ENCODE data around the gene MIS12. TPM values are rescaled to one million over a fixed set of nuclear protein-coding genes. Genes with fewer than 3 reads are reported as not detected.

The MIS12 gene
- total RNA-seq, 1 donor: 18.9 TPM

- H3K9me3 ChIP-seq (ENCODE audit: low read depth, low read length): no peaks in the 10 kb centered on the region
- no peaks in the 10 kb centered on the region for H3K4me1 ChIP-seq (ENCODE audit: insufficient read depth, low read length)
- H3K4me3 ChIP-seq (ENCODE audit: low read length): no peak overlapping the region
- H3K27me3 ChIP-seq (ENCODE audit: insufficient read depth, low read length): no peaks in the 10 kb centered on the region
Observed at GRCh38 chr17:5536866-5537650, 50.7 kb downstream of the MIS12 start.

GRCh38 chr17:5539286-5539685 lies 52.9 kb downstream of the MIS12 start:
- H3K9me3 ChIP-seq (ENCODE audit: low read depth, low read length): no peaks in the 10 kb centered on the region
- H3K4me1 ChIP-seq (ENCODE audit: insufficient read depth, low read length): no peaks in the 10 kb centered on the region

GRCh38 chr17:5540321-5540720 lies 54.0 kb downstream of the MIS12 start:
- Histone ChIP-seq H3K4me3 (ENCODE audit: low read length) (no peak overlapping the region), H3K9me3 (ENCODE audit: low read depth, low read length) (no peaks in the 10 kb centered on the region), H3K4me1 (ENCODE audit: insufficient read depth, low read length) (no peaks in the 10 kb centered on the region), H3K27me3 (ENCODE audit: insufficient read depth, low read length) (no peaks in the 10 kb centered on the region)

More at GRCh38 chr17:5539286-5539685, 52.9 kb downstream of the MIS12 start:
- H3K4me3 ChIP-seq (ENCODE audit: low read length): no peak overlapping the region
- H3K27me3 ChIP-seq (ENCODE audit: insufficient read depth, low read length): no peaks in the 10 kb centered on the region

Other genes with a start within 250 kb of the MIS12 start
- 34.6 TPM for gene RABEP1, start 204.3 kb upstream of the MIS12 start, total RNA-seq
- 133 TPM for gene NUP88, start 66.9 kb upstream of the MIS12 start, total RNA-seq
- gene RPAIN, start 66.4 kb upstream of the MIS12 start, total RNA-seq: 51.9 TPM
- gene C1QBP, start 47.4 kb upstream of the MIS12 start, total RNA-seq: 93.6 TPM
- 2.9 TPM for gene DHX33, start 17.6 kb upstream of the MIS12 start, total RNA-seq
- 49.4 TPM for gene DERL2, start 388 bp upstream of the MIS12 start, total RNA-seq
- 118 TPM for gene NLRP1, start 97.9 kb downstream of the MIS12 start, total RNA-seq